Right renal cortex interstitium (tissue), 3 donors: ENCODE results near the gene FMOD. TPM values are rescaled to one million over a fixed set of nuclear protein-coding genes. Genes with fewer than 3 reads are reported as not detected.
"Not testable (repeated sequence)": the region's sequence is repeated elsewhere in the genome, so short reads cannot be mapped to it uniquely, and the experiment has no call there.

Experiments used
- DNase-seq, 3 donors: peaks; one replicate each; pipeline ENCODE4 v3.0.0-alpha.2; 2013; ENCODE audit warnings: low read depth in 3 of 3, low spot score in 2 of 3
- polyA plus RNA-seq, 3 donors: library from polyadenylated mRNA; unstranded; fragments of 120-200 nt; gene quantifications; one replicate each; pipeline ENCODE4 v1.2.1, GENCODE V29; 2013; ENCODE audit not compliant: insufficient read length in 3 of 3

The FMOD gene
- polyA plus RNA-seq, 3 donors: 42.4 to 56.6 (median 51.5) TPM

DNA sequence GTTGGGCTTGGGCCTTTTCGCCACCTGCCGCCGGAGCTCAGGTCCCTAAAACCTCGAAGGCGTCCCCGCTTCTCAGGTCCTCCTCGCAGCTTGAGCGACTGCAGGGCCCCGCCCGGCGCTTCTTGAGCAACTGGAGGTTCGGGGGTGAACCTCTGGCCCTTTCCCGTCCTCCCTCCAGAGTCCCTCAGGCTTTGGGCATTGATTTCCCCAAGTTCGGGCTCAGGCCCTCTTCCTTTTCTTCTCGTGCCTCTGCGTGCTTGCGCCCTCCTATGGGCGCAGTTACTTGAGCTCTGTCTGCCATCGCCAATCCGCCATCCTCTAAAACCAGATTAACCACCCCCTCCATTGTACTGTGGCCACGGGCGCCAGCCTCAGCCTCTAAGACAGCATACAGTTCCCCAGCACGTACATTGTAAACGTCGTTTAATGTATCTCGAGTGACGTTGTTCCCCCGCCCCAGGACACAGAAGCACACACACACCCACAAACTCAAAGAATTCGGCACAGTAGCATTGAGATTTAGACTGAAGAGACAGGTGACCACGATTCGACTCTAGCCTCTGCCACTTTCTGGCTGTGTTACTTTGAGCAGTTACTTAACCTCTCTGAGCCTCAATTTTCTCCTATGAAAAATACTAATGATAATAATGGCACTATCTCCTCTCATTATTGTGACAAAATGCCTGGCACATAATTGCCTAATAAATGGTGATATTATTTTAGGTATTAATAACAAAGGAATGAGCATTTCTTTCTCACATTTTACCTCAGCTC, 23.1 kb downstream of the FMOD start:
- no peak for DNase-seq

DNA sequence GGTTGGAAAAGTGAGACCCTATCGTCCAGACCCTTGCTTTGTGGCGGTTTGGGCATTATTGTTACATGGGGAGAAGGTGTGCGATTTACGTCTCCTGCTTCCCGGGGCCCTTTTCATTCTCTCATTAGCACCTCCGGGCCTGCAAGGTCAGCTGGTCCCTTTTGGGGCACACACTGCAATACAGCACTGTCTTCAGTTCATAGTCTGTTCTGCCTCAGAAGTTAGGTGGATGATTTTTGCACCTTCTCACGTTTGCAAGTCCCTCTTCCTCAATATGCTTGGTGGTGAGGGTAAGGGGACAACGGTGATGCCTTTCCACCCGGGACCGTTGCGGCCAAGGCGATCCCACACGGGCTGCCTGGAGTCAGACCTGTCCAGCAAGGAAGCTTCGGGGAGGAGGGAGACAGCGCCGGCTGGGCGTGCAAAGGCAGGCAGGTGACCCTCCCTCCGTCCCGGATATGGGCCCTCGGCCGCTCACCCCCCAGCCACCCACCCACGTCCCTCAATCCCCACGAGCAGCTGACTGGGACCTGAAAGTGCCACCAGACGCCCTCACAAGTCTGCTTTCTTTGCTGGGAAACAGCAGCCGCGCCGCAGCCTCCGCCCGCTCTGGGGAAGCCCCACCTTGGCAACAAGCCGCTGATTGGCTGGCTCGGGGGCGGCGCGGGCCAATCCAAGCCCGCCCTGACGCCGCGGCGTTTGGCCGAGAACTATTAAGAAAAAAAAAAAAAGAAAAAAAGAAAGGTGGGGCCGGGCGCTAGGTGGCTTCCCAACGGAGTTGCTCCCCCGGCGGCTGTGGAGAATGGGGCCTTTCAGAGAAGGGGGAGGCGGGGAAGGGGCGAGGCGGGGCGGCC, 23.9 kb downstream of the FMOD start:
- DNase-seq: peak in 1 of 3 donors; percentile 85

DNA sequence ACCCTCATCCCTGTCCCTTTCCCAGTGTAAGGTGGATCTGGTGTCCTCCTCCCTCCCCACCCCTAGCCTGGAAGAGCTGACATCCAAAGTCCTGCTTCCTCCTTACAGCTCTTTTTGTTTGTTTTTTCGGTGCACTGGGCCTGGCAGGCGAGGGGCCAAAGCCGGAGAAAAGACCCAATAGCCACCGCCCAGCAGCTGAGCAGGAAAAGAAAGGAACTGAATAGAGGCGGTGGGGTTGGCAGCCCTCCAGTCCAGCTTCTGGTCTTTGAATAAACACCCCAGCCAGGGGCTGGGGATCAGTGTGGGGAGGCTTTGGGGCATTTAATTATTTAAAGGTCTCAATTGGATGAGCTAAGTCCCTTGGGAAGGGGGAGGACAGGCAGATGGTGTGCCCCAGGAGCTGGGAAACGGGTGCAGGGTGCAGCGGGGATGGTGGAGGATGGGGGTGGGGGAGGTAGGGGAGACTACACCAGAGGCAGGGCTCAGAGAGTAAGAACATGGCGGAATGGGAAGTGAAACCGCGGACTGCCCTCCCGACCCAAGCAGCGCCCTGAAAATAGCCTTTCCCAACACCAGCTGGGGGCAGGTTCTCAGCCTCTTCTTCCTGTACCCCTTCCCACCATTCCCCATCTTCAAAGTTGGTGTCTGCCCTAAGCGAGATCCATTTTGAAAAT, 25.4 kb downstream of the FMOD start:
- no peak for DNase-seq

DNA sequence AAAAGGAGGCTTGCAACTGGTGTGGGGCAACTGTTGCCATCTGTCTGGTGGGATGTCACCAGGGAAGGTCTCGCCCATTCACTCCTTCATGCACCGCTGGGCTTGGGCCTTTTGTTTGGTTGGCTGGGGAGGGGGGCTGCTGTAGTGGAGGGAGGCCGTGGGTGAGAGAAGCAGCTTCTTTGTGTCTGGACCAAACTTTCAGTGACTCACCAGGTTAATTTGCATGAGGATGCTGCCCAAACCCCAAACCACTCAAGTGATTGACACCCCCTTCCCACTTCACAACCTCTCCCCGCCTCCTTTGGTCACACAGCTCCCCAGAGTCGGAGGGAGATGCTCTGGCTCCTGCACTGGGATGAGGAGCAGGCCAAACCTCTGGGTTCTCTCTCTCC, 25.9 kb downstream of the FMOD start:
- DNase-seq: no peak

DNA sequence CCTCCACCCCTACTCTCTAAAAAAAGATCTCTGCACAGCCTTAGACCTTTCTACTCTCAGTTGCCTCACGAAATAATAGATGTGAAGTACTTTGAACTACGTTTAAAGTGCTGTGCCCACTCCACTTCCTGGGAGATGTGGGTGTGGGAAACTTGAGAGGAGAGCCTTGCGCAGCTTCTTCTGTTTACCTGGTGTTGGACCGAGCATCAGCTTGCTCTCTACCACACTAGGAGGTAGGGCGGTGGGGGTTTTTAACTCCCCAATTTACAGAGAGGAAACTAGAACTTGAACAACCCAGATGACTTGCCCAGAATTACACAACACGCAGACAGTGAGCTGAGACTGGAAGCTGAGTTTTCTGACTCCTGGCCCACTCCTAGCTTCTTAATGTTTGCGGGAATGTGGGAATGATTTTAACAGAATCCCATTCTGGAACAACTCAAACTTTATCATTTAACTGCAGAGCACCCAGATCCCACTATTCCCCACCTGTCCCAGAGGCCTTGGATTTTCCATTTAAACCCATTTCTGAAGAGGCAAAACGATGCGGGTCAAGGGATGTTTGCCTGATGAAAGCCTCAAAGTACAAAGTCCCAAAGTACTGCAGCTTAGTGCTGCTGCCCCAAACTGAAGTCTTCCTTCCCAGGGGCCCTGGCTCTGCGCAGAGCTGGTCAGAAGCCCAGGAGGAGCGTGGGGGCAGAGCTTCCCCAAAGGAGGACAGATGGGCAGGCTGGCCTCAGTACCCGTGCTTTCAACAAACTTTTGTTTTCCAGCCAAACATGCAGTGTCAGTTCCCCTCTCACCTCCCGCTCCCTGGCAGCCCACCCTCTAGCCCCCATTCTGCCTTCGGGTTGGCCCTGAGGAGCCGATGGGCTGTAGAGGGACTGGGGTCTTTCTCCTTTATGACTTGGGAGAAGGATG, 26.6 kb downstream of the FMOD start:
- DNase-seq: no peak

DNA sequence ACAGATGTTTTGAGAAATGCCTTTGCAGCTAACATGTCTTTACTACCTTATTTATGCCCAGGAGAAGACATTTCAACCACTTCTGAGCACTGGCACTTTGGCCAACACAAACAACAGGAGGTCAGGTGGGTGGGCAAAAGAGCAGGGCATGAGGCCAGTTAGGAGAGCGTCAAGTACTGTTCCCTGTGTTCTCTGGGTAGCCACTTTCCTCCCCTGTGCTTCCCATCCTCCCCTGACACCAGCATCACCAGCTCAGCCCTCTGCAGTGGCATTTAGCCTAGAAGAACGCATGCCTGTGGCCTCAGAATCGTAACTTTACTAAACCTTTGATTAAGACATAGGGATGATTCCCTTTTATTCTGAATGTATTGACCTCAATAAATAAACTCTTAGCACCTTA, 27.3 kb downstream of the FMOD start:
- DNase-seq: no peak

DNA sequence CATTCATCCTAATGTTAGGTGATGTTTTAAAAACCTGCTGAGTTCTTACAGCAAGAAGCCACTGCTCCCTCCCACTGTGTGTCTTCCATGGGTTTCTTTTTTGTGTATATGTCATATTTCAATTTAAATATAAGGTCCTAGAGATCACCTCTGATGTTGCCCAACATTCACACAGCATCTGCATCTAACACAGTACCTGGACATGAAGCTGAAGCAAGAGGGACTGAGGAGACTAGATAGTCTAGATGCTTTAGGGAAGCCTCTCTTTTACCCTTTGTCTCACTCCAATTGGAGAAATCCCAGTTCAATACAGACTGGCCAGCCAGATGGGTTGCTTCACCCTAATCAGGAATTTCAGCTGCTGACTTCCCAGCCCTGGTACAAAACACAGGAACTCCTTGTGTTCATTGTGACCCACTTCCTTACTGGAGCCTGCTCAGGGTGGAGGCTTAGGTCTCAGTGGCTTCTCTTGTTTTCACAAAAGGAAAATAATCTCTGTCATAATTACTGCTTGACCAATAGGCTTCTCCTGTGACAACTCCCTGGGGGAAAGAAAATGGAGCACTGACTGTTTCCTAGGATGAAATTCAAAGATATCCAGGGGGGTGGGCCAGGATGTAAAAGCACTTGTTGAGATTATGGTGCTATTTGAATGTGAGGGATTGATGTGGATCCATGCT, 28.3 kb downstream of the FMOD start:
- no peak for DNase-seq

DNA sequence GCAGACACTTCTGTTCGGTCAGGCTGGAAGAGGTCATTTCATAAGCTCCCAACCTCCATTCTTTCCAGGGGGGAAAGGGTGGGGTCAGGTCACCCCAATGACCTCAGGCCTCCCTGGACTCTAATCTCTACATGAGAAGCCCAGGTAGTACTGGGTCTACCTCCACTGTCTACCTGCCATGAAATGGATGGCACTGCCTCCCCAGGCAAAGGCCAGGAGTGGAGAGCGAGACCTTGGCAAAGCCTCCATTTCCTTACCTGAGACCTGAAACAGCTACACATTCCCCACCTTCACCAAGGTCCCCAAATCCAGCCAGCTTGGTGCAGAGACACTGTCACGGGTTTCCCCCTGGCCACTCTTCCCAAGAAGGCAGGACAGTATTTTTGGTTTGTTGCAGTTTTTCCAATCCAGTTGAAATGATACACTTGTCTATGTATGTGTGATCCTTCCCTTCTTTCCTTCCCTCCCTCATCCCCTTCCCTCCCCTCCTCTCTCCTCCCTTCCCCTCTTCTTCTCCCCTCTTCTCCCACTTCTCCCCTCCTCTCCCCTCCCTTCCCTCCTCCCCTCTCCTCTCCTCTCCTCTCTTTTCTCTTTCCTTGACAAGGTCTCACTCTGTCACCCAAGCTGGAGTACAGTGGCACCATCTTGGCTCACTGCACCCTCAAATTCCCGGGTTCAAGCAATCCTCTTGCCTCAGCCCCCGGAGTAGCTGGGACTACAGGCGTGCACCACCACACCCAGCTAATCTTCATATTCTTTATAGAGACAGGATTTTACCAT, 29.5 kb downstream of the FMOD start:
- DNase-seq: no peak

DNA sequence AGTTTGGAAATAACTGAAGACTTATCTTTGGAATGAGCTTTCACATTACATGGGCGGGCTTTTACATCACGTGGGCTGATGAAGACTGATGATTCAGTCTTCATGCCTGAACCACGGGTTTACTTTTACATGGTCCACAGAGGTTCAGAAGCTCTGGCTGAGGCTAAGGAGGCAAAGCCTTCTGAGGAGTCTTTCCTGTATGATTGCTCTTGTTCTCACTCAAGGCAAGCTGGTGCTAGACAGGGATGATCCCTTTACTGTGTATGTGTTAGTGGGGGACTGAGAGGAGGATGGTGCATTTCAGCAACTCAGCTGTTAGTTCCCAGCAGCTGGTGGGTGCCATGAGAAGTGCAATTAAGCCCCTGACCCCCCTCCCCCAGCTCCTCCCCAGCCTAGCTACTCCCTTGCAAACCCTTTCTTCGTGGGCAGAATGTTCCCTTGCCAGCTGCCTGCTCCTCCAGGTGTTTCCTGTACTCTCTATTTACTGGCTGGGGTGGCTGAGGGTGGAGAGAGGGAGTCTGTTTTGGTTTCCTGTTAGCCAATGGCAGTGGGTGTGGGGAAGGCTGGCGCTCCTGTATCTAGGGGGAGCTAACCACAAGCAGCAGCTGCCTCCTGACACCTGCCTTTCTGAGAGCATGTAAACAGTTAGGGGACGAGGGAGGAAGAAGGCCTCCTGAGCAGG, 30.2 kb downstream of the FMOD start:
- DNase-seq: no peak

DNA sequence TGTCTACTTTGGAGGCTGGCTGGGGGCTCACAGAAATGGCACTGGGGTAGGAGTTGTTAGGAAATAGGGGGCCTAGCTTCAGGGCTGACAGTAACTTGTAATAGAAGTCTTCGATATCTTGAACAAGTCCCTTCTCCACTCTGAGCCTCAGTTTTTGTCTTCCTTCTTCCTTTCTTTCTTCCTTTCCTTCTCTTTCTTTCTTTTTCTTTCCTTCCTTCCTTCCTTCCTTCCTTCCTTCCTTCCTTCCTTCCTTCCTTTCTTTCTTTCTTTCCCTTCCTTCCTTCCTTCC, 32.7 kb downstream of the FMOD start:
- no peak for DNase-seq

DNA sequence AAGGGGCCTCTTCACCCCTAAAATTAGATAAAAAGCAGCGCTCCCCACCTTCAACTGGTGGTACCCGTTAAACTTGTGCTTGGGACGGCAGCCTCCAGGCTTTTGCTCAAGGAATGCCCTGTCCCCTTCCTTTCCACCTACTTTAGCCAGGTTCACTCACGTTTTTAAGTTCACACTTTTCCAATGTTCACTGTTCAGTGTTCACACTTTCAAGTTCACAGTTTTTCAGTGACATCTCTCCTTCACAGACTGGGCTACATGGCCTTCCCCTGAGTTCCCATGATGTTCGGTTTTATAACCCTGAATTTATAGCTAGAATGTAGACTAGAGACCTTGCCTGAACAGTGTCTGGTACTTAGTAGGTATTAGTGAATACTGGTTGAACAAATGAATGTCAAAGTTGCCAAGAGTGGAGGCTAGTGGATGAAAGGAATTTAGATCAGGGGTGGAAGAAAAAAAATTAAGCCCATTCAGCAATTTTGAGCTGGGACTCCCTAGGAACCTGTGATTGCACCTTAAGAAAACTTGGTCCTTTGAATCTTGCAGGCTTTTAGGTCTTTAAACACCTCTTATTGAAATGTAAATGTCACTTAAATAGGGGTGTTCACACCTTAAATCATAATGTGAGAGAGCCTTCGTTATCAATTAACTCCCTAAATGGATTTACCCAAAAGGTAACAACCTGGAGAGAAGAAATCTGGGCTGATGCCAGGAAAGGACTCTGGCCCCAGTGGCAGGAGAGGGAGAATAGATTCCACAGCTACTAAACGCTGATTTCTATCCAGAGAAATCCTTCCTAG, 33.3 kb downstream of the FMOD start:
- DNase-seq: no peak

DNA sequence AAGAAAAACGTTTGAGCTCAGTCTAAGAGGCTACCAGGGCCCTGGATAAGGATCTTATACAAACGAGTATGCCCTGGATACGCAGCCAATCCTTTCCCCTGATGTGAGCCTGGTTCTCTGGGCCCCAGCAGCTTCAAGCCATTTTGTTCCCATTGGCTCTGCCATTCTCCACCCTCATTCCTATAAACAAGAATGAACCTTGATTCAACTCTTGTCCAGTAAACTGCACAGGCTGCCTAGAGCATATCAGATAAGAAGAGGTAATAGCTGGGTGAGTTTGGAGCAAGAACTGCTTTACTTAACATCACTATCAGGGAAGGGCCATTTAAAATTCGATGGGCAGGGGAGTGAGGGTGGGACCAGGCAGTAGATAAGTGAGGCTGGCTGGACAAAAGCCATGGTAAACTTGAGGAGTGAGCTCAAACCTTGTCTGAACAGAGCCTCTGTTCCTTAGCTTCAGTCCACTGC, 34.3 kb downstream of the FMOD start:
- DNase-seq: no peak

DNA sequence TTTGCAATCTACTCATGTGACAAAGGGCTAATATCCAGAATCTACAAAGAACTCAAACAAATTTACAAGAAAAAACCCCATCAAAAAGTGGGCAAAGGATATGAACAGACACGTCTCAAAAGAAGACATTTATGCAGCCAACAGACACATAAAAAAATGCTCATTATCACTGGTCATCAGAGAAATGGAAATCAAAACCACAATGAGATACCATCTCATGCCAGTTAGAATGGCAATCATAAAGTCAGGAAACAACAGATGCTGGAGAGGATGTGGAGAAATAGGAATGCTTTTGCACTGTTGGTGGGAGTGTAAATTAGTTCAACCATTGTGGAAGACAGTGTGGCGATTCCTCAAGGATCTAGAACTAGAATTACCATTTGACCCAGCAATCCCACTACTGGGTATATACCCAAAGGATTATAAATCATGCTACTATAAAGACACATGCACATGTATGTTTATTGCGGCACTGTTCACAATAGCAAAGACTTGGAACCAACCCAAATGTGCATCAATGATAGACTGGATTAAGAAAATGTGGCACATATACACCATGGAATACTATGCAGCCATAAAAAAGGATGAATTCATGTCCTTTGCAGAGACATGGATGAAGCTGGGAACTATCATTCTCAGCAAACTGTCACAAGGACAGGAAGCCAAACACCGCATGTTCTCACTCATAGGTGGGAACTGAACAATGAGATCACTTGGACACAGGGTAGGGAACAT, 36.7 kb downstream of the FMOD start:
- DNase-seq: not testable (repeated sequence)

DNA sequence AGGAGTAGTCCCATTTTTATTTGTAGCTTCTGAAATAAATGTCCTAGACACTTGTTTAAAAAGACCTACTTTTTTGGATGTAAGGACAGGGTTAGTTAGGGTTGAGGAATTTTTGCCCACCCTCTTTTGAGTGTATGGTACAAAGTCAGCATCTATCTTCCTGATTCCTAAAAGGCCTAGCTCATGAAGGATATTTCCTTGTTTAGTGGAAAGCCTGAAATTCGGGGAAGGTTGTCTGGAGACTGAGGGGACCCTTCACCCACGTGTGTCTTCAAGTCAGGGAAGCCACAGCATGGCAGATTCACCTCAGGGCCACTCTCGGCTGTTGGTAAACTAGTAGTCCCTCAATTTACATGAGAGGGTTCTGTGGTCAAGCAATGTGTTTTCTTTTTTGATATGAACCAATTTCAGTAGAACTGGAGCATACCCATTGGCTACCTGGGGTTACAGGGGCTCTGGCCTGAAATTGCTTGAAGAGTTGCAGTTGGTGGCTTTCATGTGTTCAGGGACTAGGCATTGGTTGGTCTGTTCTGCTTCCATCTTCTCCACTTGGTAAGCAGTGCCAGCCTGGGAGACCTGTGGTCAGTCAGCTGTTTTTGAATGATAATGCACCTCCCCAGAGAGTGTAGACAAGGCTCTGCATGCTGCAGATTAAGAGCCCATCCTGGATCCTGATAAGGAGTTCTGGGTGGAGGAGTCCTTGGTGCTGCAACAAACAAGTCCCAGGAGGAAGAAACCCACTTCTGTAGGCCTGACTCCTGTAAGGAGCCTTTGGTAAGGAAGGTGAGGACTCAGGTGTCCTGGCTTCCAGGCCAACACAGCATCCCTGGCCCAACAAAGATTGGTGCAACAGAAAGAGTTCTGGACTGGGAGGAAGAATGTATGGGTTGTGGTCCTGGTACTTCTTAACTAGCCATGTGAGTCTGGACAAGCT, 39.3 kb downstream of the FMOD start:
- no peak for DNase-seq

DNA sequence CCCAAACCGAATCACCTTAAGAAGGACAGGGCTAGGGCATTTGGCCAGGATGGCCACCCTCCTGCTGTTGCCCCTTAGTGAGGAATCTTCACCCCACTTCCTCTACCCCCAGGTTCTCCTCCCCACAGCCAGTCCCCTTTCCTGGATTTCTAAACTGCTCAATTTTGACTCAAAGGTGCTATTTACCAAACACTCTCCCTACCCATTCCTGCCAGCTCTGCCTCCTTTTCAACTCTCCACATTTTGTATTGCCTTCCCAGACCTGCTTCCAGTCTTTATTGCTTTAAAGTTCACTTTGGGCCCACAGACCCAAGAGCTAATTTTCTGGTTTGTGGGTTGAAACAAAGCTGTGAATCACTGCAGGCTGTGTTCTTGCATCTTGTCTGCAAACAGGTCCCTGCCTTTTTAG, 42.0 kb downstream of the FMOD start:
- DNase-seq: no peak

DNA sequence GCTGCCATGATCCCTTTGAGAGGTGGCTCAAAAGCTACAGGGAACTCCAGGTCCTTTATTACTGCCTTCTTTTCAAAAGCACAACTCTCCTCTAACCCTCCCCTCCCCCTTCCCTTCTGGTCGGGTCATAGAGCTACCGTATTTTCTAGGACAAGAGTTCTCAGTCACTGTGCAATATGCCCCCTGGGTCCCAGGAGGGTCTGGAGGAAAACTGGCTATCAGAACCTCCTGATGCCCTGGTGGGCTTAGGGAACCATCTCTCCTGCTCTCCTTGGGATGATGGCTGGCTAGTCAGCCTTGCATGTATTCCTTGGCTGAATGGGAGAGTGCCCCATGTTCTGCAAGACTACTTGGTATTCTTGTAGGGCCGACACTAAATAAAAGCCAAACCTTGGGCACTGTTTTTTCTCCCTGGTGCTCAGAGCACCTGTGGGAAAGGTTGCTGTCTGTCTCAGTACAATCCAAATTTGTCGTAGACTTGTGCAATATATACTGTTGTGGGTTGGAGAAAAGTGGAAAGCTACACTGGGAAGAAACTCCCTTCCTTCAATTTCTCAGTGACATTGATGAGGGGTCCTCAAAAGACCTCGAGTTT, 42.5 kb downstream of the FMOD start:
- DNase-seq: no peak
